Kidney glomerular epithelial cell (primary cell): ENCODE data around the gene MARCO.
"Not testable (repeated sequence)": the region's sequence is repeated elsewhere in the genome, so short reads cannot be mapped to it uniquely, and the experiment has no call there.

Experiments
- DNase-seq: peaks from one replicate; lab custom pipeline; 2025; lab: John Stamatoyannopoulos, UW

Gene MARCO

GRCh38 chr2:119005051-119005450, 63.1 kb downstream of the MARCO start:
- peak; percentile 10 for DNase-seq

GRCh38 chr2:119005555-119005954, 63.6 kb downstream of the MARCO start:
- no peak for DNase-seq

- DNase-seq = no peak
Measured at GRCh38 chr2:119006441-119006840, 64.4 kb downstream of the MARCO start.

DNA sequence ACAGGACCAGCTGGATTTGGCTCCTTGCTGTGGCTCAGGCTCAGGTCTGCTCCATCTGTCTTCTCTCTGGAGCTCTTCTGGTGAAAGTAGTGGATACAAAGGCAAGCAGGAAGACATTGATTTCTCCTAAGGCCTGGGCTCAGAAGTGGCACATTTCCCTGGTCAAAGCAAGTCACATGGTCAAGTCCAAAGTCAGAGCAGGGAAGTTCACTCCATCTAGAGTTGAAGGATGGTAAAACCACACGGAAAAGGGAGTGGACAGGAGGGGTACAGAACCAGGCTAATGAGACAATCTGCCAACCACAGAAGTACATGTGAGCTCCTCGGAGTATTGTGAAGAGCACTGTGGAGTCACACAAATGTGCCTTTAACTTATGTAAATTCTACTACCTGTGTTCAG, 66.1 kb downstream of the MARCO start:
- DNase-seq = no peak

GRCh38 chr2:119009110-119009509, 67.1 kb downstream of the MARCO start:
- no peak for DNase-seq

GRCh38 chr2:119010336-119010735, 68.3 kb downstream of the MARCO start:
- no peak for DNase-seq

DNA sequence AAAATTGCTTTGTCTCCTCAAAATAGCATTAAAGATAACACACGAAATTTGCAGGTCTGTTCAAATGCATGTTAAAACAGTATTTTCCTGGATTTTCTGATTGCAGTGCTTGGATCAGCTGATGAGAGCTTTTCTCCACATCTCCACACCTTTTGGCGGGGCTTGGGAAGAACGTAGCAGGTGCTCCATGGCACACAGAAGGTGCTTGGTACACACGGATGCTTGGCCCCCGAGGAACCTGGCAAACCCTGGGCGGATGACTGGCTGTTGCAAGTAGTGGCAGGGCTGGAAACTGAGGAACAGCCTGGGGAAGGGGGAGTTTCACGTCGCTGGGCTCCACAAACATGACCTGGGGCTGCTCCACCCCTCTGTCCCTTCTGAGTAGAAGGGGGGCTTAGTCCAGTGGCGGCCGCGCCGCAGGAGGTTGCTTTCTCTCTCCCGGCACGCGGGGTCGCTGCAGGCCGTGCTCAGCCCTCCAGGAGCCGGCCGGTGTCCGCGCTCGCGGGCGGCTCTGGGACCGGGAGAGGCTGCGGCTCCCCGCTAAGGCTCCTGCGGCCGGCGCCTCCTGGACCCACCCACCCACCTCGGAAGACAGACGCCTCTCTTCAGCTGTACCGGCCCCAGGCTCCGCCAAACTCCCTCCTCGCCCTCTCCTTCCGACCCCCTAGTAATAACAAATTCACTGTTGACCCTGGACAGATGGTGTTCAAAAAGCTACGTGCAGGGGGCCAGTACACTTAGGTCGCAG, 69.3 kb downstream of the MARCO start:
- DNase-seq = peak; percentile 10

DNA sequence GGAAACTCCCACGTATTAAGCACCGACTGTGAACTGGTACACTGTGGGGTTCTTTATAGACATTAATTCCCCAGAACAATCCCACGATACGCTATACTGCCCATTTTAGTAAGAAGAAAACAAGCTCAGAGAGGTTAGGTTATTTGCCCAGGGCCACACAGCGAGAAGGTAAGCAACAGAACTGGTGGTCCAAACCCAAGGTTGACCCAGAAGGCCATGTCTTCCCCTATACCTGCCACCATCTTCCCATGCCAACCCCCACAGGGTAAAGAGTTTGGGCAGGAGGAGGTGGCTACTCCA, 69.9 kb downstream of the MARCO start:
- no peak for DNase-seq

DNA sequence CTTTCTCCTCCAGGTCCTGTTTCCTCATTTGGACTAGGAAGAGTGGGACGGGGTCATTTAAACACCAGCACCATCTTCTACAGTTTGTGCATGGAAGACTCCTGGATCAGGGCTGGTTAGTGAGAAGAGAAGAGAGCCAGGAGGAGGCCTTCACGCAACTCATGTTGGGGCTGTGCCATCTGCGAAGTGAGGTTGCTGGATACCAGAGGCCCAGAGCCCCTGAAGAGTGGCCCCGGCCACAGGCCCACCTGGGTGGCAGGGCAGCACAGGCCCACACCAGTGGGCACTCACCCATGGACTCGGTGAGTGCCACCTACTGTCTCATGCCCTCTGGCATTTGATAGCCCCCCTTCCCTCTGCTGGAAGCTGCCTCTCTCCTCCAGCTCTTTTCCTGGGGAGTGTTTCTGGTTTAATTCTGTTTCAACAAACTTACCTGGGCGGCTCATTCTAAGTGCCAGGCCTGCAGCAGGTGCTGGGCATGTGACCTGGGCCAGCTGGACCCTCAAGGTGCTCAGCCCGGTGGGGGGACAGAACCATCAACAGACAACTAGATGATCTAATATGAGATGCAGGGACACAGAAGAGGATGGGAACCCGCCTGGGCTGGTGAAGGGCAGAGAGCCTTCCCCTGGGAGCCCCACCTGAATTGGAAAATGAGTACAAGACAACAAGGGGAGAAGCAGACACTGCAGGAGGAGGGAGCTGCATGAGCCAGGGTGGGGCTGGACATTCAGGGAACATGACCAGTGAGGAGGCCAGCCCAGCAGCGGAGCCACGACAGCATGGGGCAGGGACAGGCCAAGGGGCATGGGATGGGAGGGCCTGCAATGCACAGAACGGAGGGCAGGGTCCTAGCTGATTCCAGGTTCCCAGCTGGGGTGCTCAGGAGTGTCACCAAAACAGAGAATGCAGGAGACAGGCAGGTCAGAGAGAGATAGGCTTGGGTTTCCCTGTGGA, 70.6 kb downstream of the MARCO start:
- no peak for DNase-seq

- no peak for DNase-seq
Measured at GRCh38 chr2:119013671-119014070, 71.7 kb downstream of the MARCO start.

DNA sequence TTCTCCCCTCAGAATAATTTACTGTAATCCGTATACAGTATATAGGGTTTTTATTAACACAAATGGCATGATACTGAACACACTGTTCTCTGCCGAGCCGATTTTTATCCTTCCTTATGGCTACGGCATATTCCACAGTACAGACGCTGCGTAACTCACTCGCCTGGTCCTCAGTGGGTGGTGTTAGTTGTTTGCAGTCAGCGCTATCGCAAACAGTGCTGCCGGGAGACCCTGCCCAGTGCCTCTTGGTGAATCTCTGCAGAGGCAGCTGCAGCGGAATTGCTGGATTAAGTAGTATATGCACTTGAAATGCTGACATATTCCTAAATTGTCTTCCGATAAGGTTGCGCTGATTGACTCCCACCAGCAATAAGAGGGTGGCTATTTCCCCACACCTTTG, 73.9 kb downstream of the MARCO start:
- no peak for DNase-seq

DNA sequence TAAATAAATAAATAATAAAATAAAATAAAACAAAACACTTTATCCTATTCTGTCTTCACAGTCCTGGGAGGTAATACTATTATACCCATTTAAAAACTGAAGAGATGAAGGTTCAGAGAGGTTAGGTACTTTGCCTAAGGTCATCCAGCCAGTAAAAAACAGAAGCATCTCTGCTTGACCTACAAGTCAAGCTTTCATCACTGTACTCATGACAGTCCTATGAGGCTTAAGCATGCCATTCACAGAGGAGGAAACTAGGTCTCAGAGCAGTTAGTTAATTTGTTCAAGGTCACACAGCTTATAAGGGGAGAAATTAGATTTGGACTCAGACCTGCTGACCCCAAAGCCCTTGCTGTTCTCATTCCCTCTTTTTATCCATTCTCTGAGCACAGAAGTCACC, 77.5 kb downstream of the MARCO start:
- no peak for DNase-seq

DNA sequence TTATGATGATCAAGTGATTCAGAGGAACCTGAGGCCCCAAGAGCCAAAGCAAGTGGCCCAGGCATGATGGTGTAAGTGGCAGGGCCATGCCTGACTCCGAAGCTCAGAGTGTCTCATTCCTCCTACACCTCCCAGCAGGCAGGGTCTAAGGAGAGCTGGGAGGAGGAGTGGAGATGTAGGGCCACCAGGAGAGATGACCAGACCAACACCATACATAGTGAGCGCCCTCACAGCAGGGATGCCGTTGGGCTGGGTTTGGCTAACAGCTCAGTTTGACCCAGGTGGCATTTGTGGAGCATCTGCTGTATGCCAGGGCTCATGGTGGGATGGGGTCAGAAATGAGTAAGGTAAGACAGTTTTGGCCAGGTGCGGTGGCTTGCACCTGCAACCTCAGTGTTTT, 80.7 kb downstream of the MARCO start:
- DNase-seq = no peak

- DNase-seq = no peak
Measured at GRCh38 chr2:119023534-119023933, 81.5 kb downstream of the MARCO start.

DNA sequence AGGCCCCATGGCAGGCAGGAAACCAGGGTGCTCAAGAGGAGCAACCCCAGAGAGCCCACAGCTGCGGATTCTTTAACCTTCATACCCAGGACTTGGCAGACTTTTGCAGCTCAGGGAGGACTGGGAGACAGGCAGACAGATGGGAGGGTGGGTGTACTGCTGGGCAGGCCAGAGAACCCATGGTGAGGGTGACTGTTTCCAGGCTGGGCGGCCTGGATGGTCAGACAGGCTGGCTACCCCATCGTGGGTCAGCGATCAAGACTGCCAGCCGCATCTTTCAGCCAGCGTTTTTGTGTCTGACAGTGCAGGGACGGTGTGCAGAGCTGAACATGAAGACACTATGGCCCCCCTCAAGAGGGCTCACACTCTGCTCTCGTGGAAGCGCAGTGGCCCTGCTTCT, 82.2 kb downstream of the MARCO start:
- DNase-seq = no peak

- no peak for DNase-seq
Measured at GRCh38 chr2:119024568-119024967, 82.6 kb downstream of the MARCO start.

DNA sequence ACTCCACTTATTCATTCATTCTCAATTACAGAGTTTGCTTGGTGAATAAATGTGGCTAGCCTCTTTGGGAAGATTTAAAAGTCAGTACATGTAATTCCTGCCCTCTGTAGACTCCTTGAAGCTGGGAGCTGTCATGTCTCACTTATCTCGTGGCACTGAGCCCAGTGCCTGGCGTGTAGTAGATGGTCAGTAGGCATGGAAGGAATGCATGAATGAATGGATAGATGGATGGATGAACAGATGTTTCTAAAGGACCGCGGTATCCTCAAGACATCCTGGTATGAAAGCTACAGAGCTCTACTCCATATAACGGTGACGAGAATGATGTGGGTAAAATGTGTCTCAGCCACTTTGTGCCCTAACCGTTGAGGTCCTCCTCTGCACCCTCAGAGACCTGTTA, 83.0 kb downstream of the MARCO start:
- DNase-seq = no peak

GRCh38 chr2:119025762-119026351, 83.9 kb downstream of the MARCO start:
- DNase-seq = no peak

GRCh38 chr2:119026890-119027289, 84.9 kb downstream of the MARCO start:
- no peak for DNase-seq

DNA sequence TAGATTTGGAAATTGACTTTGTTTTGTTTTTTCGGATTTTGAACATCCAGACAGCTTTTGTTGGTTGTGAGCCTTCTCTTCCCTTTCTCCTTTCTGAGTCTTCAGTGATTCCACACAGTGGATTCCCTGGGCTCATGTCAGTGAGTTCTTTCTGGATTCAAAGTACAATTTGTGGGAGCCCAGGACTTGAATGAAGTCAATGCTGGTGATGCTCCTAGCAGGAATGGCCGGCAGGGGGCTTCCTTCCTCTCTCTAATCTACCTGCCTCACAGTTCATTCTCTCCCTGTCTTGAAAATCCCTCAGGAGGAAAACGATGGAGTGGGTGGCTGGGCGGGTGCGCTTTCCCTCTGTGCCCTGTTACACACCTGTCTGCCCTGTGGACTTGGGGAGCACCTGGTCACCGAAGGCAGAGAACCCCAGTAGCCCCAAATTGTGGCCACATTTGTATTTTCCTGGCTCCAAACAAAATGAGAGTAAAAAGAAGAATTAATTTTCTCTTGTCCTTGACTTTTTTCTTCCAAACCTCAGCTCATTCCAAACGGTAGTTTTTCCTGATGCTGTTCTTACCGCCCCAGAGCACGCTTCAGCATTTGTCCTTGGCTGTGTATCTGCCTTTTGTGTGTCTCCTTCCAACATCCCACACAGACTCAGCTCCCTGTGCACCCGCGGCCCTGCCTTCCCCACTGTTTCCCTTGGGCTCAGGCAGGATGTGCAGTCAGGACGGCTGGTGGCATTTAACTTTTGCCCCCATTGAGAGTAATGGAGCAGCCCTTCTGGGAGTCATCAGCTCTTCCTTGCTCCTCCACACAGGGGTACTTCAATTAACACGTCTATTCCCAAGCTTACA, 86.6 kb downstream of the MARCO start:
- no peak for DNase-seq

DNA sequence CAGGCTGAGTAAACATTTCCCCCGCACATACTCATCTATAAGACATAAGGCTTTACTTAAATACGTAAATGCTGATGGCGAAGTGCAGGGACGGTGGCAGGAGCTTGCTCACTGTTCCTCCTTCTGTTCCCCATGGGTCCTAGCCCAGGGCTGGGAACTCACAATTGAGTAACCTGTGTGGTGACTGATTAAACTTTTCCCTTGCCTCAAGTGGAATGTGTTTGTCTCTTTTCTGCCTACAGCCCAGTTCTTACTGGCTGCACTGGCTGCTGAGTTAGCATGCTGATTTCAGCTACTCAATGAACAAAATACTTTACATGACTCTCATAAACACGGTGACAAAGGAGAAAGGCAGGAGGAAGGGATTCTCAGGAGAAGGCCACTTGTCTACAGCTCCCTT, 87.3 kb downstream of the MARCO start:
- DNase-seq = no peak

DNA sequence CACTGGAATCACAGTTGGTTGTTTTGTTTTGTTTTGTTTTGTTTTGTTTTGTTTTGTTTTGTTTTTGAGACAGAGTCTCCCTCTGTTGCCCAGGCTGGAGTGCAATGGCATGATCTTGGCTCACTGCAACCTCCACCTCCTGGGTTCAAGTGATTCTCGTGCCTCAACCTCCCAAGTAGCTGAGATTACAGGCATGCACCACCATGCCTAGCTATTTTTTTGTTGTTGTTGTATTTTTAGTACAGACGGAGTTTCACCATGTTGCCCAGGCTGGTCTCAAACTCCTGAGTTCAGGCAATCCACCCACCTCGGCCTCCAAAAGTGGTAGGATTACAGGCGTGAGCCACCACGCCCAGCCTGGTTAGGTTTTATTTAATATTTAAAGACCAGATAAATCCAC, 95.9 kb downstream of the MARCO start:
- DNase-seq = not testable (repeated sequence)
